Activated B cell treated with CpG ODN at 0.5 μM for 24 hours (primary cell): ENCODE results near the gene SNAPC3. TPM values are rescaled to one million over a fixed set of nuclear protein-coding genes. Genes with fewer than 3 reads are reported as not detected.

Experiments
- ATAC-seq: fragments of 200-7000 bp; cut with Tn5 transposase; one replicate; pipeline ENCODE4 v1.10.0; 2021; ENCODE audit warnings: low read depth, mild to moderate bottlenecking, moderate library complexity
- CTCF ChIA-PET: fragments of 350-600 bp; sonication (Branson Sonifier 250); formaldehyde crosslinking; loops from one replicate; lab custom pipeline; 2021; ENCODE audit warnings: antibody characterized with exemption; lab: Charles Lee
- POLR2A ChIA-PET: fragments of 350-600 bp; sonication (Branson Sonifier 250); formaldehyde crosslinking; loops from one replicate; lab custom pipeline; 2021; ENCODE audit warnings: antibody characterized with exemption; lab: Charles Lee
- DNase-seq: peaks from one replicate; pipeline ENCODE4 v3.0.0; 2022
- H3K27ac Mint-ChIP-seq: one replicate; pipeline ENCODE4 v1.8.0; 2020; ENCODE audit warnings: mixed read lengths
- H3K27me3 Mint-ChIP-seq: one replicate; pipeline ENCODE4 v1.8.0; 2021; ENCODE audit warnings: mixed read lengths
- H3K36me3 Mint-ChIP-seq: one replicate; pipeline ENCODE4 v1.8.0; 2021; ENCODE audit warnings: low read depth, mixed read lengths
- H3K4me1 Mint-ChIP-seq: one replicate; pipeline ENCODE4 v1.8.0; 2021; ENCODE audit warnings: mixed read lengths
- H3K4me3 Mint-ChIP-seq: one replicate; pipeline ENCODE4 v1.8.0; 2020; ENCODE audit warnings: mild to moderate bottlenecking, mixed read lengths
- H3K9me3 Mint-ChIP-seq: one replicate; pipeline ENCODE4 v1.8.0; 2020; ENCODE audit warnings: mixed read lengths
- intact Hi-C: fragments of 100-400 bp; cut with micrococcal nuclease; formaldehyde crosslinking; loops from one replicate; pipeline ENCODE4 v1.15.1; 2024
- total RNA-seq: library from RNA; stranded (reverse); gene quantifications from 2 replicates; pipeline ENCODE4 v1.2.3, GENCODE V29; 2022
- TF ChIP-seq, protein P1 (sequence below): fragments of 200-600 bp; IDR thresholded peaks from one replicate; pipeline ENCODE4 v1.8.0; 2022; ENCODE audit warnings: antibody characterized with exemption, mild to moderate bottlenecking

SNAPC3 gene
- total RNA-seq, 1 donor from 2014 or later, result 36.4 TPM

DNA sequence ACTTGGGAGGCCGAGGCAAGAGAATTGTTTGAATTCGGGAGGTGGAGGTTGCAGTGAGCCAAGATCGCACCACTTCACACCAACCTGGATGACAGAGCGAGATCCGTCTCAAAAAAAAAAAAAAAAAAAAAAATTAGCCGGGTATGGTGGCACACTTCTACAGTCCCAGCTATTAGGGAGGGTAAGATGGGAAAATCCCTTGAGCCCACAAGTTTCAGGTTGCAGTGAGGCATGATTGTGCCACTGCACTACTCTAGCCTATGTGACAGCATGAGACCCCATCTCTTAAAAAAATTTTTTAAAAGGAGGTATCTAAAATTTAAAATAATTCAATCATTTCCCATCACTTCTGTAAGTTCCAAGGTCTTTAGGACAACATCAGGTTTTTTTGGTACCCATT is 62.1 kb downstream of the SNAPC3 start:
- Mint-ChIP-seq H3K27ac (no peak overlapping the region), H3K36me3 (peaks cover 67% of the 10 kb centered on the region), H3K9me3 (no peaks in the 10 kb centered on the region), H3K4me1 (peaks cover 18% of the 10 kb centered on the region), H3K27me3 (no peaks in the 10 kb centered on the region), H3K4me3 (no peak overlapping the region)
- ATAC-seq (no peak), DNase-seq (no peak)
- TF ChIP-seq, protein P1, sequence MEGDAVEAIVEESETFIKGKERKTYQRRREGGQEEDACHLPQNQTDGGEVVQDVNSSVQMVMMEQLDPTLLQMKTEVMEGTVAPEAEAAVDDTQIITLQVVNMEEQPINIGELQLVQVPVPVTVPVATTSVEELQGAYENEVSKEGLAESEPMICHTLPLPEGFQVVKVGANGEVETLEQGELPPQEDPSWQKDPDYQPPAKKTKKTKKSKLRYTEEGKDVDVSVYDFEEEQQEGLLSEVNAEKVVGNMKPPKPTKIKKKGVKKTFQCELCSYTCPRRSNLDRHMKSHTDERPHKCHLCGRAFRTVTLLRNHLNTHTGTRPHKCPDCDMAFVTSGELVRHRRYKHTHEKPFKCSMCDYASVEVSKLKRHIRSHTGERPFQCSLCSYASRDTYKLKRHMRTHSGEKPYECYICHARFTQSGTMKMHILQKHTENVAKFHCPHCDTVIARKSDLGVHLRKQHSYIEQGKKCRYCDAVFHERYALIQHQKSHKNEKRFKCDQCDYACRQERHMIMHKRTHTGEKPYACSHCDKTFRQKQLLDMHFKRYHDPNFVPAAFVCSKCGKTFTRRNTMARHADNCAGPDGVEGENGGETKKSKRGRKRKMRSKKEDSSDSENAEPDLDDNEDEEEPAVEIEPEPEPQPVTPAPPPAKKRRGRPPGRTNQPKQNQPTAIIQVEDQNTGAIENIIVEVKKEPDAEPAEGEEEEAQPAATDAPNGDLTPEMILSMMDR, result no peak
- POLR2A ChIA-PET, result no interaction called here
- intact Hi-C loops, result loop anchor here (5.0 kb wide), 1 partner anchor 273 kb away; no protein-coding TSS in a partner anchor
- CTCF ChIA-PET, result interaction anchor here (0.6 kb wide), 1 partner anchor 15 kb away, joined by 3 read pairs; no protein-coding TSS in a partner anchor

DNA sequence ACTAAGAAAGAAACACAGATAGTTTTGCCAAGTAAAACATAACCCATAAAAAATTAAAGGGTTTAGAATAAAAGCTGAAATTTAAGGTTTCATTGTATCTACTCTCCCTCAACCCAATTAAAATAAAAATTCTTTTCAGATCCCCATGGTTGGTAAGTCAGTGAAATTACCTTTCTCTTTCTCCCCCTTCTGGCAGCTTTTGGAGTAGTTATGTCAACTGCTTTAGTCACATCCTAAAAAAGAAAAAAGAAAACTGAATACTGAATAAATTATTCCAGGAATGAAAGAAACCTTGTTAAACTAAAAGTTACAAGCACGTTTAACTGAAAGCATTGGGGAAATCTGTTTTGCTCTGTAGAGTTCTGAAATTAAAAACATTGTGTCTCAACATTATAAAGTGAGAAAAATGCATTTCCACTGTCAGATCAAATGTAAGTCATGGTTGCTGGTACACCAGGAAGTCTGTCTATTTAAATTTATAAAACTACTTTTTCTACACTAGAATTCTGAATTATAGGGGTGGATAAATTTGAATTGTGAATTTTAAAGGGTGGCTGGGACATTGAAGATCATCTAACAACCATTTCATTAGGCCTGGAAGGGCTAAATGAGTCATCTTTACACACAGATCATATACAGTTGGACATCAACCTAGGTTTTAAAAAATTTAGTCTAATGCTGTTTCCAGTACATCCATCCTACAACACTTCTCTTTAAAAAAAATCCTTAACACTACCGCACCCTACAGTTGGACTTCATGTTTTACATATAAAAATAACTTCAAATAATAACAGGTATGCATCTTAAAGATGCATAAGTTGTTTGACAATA is 63.4 kb downstream of the SNAPC3 start:
- no peaks in the 10 kb centered on the region for H3K9me3 Mint-ChIP-seq
- ChIA-PET CTCF (no interaction called here), POLR2A (no interaction called here)
- peaks cover 69% of the 10 kb centered on the region for H3K36me3 Mint-ChIP-seq
- H3K27ac Mint-ChIP-seq, result no peak overlapping the region
- intact Hi-C loops, result loop anchor here (1.0 to 5.0 kb wide), 4 partner anchors 24 to 274 kb away; partner anchors contain the start of gene PSIP1
- TF ChIP-seq, protein P1, result no peak
- DNase-seq, result no peak
- no peak for ATAC-seq
- H3K4me3 Mint-ChIP-seq, result no peak overlapping the region
- no peaks in the 10 kb centered on the region for H3K27me3 Mint-ChIP-seq
- H3K4me1 Mint-ChIP-seq, result peaks cover 18% of the 10 kb centered on the region

DNA sequence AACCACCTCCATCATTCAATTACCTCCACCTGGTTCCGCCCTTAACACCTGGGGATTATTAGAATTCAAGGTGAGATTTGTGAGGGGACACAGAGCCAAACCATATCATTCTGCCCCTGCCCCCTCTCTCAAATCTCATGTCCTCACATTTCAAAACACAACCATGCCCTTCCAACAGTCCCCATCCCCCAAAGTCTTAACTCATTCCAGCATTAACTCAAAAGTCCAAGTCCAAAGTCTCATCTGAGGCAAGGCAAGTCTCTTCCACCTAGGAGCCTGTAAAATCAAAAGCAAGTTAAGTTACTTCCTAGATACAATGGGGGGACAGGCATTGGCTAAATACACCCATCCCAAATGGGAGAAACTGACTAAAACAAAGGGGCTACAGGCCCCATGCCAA is 69.3 kb downstream of the SNAPC3 start:
- intact Hi-C loops, result no loop called here
- DNase-seq (no peak), ATAC-seq (no peak)
- peaks cover 5% of the 10 kb centered on the region for H3K9me3 Mint-ChIP-seq
- ChIA-PET CTCF (no interaction called here), POLR2A (interaction anchor here (0.6 kb wide), 1 partner anchor 46 kb away, joined by 4 read pairs; no protein-coding TSS in a partner anchor)
- H3K36me3 Mint-ChIP-seq, result peaks cover 71% of the 10 kb centered on the region
- no peak overlapping the region for H3K4me3 Mint-ChIP-seq
- H3K27me3 Mint-ChIP-seq, result no peaks in the 10 kb centered on the region
- TF ChIP-seq, protein P1, result no peak
- H3K4me1 Mint-ChIP-seq, result peaks cover 19% of the 10 kb centered on the region
- no peak overlapping the region for H3K27ac Mint-ChIP-seq

DNA sequence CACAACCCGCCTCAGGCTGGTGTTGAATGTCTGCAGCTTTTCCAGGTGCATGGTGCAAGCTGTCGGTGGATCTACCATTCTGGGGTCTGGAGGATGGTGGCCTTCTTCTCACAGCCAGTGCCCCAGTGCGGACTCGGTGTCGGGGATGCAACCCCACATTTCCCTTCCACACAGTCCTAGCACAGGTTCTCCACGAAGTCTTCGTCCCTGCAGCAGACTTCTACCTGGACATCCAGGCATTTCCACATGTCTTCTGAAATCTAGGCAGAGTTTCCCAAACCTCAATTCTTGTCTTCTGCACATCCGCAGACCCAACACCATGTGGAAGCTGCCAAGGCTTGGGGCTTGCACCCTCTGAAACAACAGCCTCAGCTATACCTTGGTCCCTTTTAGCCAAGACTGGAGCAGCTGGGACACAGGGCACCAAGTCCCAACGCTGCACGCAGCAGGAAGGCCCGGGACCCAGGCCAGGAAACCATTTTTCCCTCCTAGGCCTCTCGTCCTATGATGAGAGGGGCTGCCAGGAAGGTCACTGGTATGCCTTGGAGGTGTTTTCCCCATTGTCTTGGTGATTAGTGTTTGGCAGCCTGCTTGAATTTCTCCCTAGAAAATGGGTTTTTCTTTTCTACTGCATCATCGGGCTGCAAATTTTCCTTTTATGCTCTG is 69.9 kb downstream of the SNAPC3 start:
- ChIA-PET CTCF (no interaction called here), POLR2A (interaction anchor here (0.6 kb wide), 1 partner anchor 45 kb away, joined by 4 read pairs; no protein-coding TSS in a partner anchor)
- Mint-ChIP-seq H3K27ac (no peak overlapping the region), H3K27me3 (no peaks in the 10 kb centered on the region), H3K36me3 (peaks cover 69% of the 10 kb centered on the region), H3K4me1 (peaks cover 19% of the 10 kb centered on the region), H3K9me3 (peaks cover 5% of the 10 kb centered on the region), H3K4me3 (no peak overlapping the region)
- intact Hi-C loops, result no loop called here
- no peak for DNase-seq
- TF ChIP-seq, protein P1, result no peak
- no peak for ATAC-seq
